ENCODE results near the gene SH2D7. TPM values are rescaled to one million over a fixed set of nuclear protein-coding genes. Genes with fewer than 3 reads are reported as not detected.
A peak's percentile ranks its signal among the peaks of the same experiment; 100 is the strongest.

SH2D7 gene
- total RNA-seq, 1 donor from 2014 or later: not detected

DNA sequence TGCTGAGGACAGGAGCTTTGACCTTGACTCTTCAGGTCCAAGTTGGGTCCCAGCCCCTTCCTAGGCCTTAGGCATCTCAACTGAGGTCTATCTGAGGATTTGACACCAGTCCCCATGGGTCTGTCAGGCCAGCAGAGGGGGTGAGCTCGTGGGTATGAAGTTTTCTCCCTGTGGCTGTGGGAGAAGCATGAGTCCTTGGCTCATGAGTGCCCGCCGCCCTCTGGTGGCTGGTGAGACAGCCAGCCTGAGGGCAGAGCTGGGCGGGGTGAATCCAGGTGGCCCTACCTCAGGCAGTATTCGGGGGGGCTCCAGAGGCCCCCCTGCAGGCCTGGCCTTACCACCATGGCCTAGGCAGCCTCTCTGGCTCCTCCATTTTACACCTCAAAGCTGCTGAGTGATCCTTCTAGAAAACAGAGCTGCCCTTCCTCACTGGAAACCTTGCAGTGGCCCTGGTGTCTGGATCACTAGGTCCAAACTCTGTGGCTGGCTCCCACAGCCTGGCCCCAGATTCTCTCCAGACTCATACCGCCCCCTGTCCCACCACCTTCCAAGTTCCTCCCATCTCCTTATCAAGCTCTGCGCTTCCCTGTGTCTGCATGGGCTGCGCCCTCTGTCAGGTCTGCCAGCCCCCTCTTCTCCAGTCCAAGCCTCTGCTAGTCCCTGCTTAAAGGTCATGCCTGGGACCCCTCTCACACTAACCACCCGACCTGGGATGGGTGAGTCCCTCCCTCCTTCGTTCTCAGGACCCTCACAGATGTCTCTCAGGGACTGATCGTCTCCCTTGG is 16.1 kb downstream of the SH2D7 start:
- DNase-seq (ENCODE audit: low read depth): peak; percentile 67
- FAIRE-seq: no peak
- TF ChIP-seq, protein P1, sequence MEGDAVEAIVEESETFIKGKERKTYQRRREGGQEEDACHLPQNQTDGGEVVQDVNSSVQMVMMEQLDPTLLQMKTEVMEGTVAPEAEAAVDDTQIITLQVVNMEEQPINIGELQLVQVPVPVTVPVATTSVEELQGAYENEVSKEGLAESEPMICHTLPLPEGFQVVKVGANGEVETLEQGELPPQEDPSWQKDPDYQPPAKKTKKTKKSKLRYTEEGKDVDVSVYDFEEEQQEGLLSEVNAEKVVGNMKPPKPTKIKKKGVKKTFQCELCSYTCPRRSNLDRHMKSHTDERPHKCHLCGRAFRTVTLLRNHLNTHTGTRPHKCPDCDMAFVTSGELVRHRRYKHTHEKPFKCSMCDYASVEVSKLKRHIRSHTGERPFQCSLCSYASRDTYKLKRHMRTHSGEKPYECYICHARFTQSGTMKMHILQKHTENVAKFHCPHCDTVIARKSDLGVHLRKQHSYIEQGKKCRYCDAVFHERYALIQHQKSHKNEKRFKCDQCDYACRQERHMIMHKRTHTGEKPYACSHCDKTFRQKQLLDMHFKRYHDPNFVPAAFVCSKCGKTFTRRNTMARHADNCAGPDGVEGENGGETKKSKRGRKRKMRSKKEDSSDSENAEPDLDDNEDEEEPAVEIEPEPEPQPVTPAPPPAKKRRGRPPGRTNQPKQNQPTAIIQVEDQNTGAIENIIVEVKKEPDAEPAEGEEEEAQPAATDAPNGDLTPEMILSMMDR (IDR thresholded peaks at IDR 0.05; ENCODE audit: insufficient read depth, low read length, severe bottlenecking): peak; percentile 91
- H3K36me3 ChIP-seq (ENCODE audit: control insufficient read depth, insufficient read depth, low read length): no peaks in the 10 kb centered on the region
- H3K27me3 ChIP-seq (ENCODE audit: control insufficient read depth, insufficient read depth, low read length): no peaks in the 10 kb centered on the region
- no peak overlapping the region for H3K4me3 ChIP-seq (ENCODE audit: low read depth, low read length)

DNA sequence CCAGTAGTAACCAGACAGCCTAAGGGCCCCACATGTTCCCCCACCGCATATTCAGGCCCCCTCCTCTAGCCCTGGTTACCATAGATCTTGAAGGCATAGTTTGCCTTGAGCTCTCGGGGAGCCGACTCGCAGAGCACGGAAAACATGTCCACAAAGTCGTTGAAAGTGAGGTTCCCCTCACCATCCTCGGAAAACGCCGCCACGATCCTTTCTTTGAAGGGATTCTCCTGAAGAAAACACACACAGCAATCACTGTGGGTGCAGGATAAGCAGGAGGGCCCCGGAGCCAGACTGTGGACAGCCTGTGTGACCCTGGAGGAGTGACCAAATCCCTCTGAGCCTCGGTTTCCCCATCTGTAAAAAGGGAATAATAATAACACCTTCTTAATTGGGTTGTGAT is 16.8 kb downstream of the SH2D7 start:
- Histone ChIP-seq H3K27me3 (ENCODE audit: control insufficient read depth, insufficient read depth, low read length) (no peaks in the 10 kb centered on the region), H3K4me3 (ENCODE audit: low read depth, low read length) (no peak overlapping the region), H3K36me3 (ENCODE audit: control insufficient read depth, insufficient read depth, low read length) (no peaks in the 10 kb centered on the region)
- no peak for DNase-seq (ENCODE audit: low read depth)
- TF ChIP-seq, protein P1 (IDR thresholded peaks at IDR 0.05; ENCODE audit: insufficient read depth, low read length, severe bottlenecking): no peak
- no peak for FAIRE-seq

DNA sequence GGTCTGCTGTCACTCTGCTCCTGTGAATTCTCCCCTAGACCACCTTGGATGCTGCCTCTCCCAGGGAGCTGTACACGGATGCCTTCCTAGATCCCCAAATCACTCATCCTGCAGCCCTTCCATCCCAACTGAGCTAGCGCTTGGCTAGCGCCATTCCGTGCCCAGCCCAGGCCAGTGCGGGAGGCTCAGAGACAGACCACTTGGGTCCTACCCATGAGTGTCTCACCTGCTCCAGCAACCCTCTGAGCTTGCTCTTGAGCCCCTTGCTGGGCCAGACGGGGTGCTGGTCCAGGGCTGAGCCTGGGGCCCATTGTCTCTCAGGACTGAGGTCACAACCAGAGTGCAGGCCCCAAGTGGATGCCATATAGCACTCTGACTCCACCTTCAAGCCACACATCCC is 17.7 kb downstream of the SH2D7 start:
- TF ChIP-seq, protein P1 (IDR thresholded peaks at IDR 0.05; ENCODE audit: insufficient read depth, low read length, severe bottlenecking): no peak
- DNase-seq (ENCODE audit: low read depth) (no peak), FAIRE-seq (no peak)
- no peak overlapping the region for H3K4me3 ChIP-seq (ENCODE audit: low read depth, low read length)
- H3K36me3 ChIP-seq (ENCODE audit: control insufficient read depth, insufficient read depth, low read length): no peaks in the 10 kb centered on the region
- H3K27me3 ChIP-seq (ENCODE audit: control insufficient read depth, insufficient read depth, low read length): no peaks in the 10 kb centered on the region

DNA sequence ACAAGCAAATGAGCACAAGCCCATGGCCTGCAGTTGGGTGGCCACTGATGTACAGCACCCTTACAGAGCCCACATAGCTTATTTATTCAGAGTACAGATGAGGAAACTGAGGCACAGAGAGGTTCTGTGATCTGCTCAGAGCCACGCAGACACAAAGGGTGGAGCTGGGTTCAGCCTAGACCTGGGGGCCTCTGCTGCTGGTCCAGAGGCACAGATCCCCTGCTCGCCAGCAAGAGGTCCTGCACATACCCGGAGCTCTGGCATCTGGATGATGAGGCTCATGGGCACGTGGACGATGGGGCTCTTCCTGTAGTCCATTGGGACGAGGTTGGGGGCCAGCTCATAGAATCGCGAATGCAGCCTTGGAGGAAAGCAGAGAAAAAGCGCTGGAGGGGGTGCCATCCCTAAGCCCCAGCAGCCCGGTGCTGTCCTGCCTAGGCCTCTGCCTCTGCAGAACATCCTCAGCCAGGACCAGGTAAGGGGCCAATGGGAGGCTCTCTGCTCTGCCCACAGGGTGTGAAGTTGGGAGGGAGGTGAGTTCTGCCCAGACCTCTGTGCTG is 18.6 kb downstream of the SH2D7 start:
- FAIRE-seq: no peak
- TF ChIP-seq, protein P1 (IDR thresholded peaks at IDR 0.05; ENCODE audit: insufficient read depth, low read length, severe bottlenecking): no peak
- H3K4me3 ChIP-seq (ENCODE audit: low read depth, low read length): no peak overlapping the region

DNA sequence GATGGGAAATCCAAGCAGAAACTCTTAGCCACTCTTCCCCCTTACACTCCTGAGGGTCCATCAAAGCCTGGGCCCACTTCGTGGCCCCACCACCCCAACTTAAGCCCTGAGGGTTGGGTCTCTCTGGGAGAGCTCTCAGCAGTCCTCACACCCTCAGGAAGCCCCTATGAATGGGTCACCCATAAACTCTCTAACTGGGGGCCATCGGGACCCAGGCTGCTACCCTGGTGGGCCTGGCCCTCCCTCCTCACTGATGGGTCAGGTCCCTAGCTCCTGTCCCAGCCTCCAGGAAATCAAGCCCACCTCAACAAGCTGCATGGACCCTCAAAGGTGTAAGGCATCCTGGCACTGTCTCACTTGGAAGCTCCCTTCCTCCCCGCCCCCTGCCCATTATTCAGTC is 19.4 kb downstream of the SH2D7 start:
- Histone ChIP-seq H3K27me3 (ENCODE audit: control insufficient read depth, insufficient read depth, low read length) (no peaks in the 10 kb centered on the region), H3K4me3 (ENCODE audit: low read depth, low read length) (no peak overlapping the region), H3K36me3 (ENCODE audit: control insufficient read depth, insufficient read depth, low read length) (no peaks in the 10 kb centered on the region)
- TF ChIP-seq, protein P1 (IDR thresholded peaks at IDR 0.05; ENCODE audit: insufficient read depth, low read length, severe bottlenecking): no peak
- DNase-seq (ENCODE audit: low read depth): no peak
- FAIRE-seq: no peak

More for the DNA sequence above, 18.6 kb downstream of the SH2D7 start:
- DNase-seq (ENCODE audit: low read depth): no peak
- Histone ChIP-seq H3K27me3 (ENCODE audit: control insufficient read depth, insufficient read depth, low read length) (no peaks in the 10 kb centered on the region), H3K36me3 (ENCODE audit: control insufficient read depth, insufficient read depth, low read length) (no peaks in the 10 kb centered on the region)
